ENCODE measurements around the gene LRP1.

DNA sequence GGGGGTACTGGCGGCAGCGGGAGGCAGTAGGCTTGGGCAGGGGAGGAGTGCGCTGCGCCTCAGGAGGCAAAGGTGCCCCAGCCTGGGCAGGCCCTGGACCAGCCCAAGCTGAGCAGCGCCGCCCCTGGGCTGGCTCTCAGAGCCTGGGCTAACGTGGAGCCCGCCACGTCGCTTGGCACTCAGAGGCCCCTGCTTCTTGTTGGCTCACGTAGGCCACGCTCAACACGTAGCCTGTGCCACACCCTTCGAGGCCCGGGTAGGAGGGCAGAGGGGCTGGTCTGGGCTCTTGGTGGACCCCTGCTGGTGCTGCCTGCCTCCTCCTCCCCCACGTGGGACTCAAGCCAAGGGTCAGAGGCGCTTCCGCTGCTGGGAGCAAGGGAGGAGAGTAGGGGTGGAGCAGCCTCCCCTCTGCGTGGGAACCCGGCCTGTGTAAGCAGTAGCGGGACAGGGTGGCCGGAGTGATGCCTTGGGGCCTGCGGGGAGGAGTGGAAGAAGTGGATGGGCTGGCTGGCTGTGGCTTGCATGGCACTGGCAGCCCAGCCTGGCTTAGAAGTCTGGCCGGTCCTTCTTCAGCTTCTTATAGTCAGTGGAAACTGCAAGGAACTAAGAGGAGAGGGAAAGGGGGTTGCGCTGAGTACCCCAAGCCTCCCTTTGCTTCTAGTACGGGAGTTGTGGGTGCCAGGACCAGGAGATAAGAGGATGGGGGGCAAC, 106.9 kb downstream of the LRP1 start:
- TF ChIP-seq CTCF (IDR thresholded peaks at IDR 0.05; ENCODE audit: insufficient read depth, low read depth, low read length) (no peak), EZH2 (IDR thresholded peaks at IDR 0.05; ENCODE audit: insufficient read depth, low read length) (no peak)

Measured in astrocyte (in vitro differentiated cells and primary cell).